K562 (cell line): ENCODE results near the gene GALNT7. TPM values are rescaled to one million over a fixed set of nuclear protein-coding genes. Genes with fewer than 3 reads are reported as not detected.
A peak's percentile ranks its signal among the peaks of the same experiment; 100 is the strongest.

Experiments used
- ARID3A ChIP-seq: IDR thresholded peaks from 2 replicates; pipeline ENCODE4 v1.6.1; 2012; ENCODE audit warnings: low read depth, low read length, improper control_type of control experiment, borderline replicate concordance
- ARNT ChIP-seq, 2 experiments: fragments of 450-650 bp; IDR thresholded peaks; 2 replicates each; pipeline ENCODE4 v1.6.1; 2016; ENCODE audit warnings: mild to moderate bottlenecking in 1 of 2
- CHAMP1 ChIP-seq: fragments of 450-650 bp; IDR thresholded peaks from 2 replicates; pipeline ENCODE4 v1.6.1; 2016; ENCODE audit warnings: mild to moderate bottlenecking
- DACH1 ChIP-seq: fragments of 450-650 bp; IDR thresholded peaks from 2 replicates; pipeline ENCODE4 v1.6.1; 2018; ENCODE audit not compliant: partially characterized antibody
- ESRRA ChIP-seq: fragments of 450-650 bp; IDR thresholded peaks from 2 replicates; pipeline ENCODE4 v1.6.1; 2014; ENCODE audit warnings: low read depth, mild to moderate bottlenecking, moderate library complexity, borderline replicate concordance
- FOXK1 ChIP-seq: sonication (generic); formaldehyde crosslinking; IDR thresholded peaks from 2 replicates; pipeline ENCODE4 v1.8.0; 2022; ENCODE audit warnings: missing genetic modification reagents, mild to moderate bottlenecking, borderline replicate concordance
- HDAC1 ChIP-seq, 2 experiments: fragments of 450-650 bp; IDR thresholded peaks; 2 replicates each; pipeline ENCODE4 v1.6.1; 2016 to 2017; ENCODE audit warnings: inconsistent platforms in 1 of 2, mild to moderate bottlenecking in 1 of 2, moderate library complexity in 1 of 2
- HDAC6 ChIP-seq: IDR thresholded peaks from 2 replicates; pipeline ENCODE4 v1.6.1; 2012; ENCODE audit warnings: low read depth, mild to moderate bottlenecking, control low read depth, inconsistent platforms, low read length, moderate library complexity
- JUNB ChIP-seq: fragments of 450-650 bp; formaldehyde crosslinking; conservative IDR thresholded peaks from 2 replicates; pipeline ENCODE4 v1.4.0; 2020; ENCODE audit warnings: mild to moderate bottlenecking
- KDM1A ChIP-seq, 2 experiments: fragments of 450-650 bp; IDR thresholded peaks; 2 replicates each; pipeline ENCODE4 v1.6.1; 2016; ENCODE audit warnings: mild to moderate bottlenecking in 2 of 2
- MXI1 ChIP-seq: IDR thresholded peaks from 2 replicates; pipeline ENCODE4 v1.6.1; 2011; ENCODE audit warnings: low read depth, mild to moderate bottlenecking, improper control_type of control experiment, low read length
- NR4A1 ChIP-seq, 2 experiments: fragments of 250-450 bp in 1 of 2; fragments of 450-650 bp in 1 of 2; sonication (Bioruptor Pico) in 1 of 2; IDR thresholded peaks; 2 replicates each; pipeline versions ENCODE4 v1.4.0 to v1.6.1; 2016 to 2020; ENCODE audit warnings: mild to moderate bottlenecking in 2 of 2, missing compliant biosample characterization in 1 of 2, missing genetic modification characterization in 1 of 2, moderate library complexity in 1 of 2
- PYGO2 ChIP-seq: fragments of 450-650 bp; IDR thresholded peaks from 2 replicates; pipeline ENCODE4 v1.6.1; 2016; ENCODE audit warnings: mild to moderate bottlenecking, missing genetic modification characterization, moderate library complexity, missing compliant biosample characterization
- RBM34 ChIP-seq: fragments of 200-400 bp; formaldehyde crosslinking; IDR thresholded peaks from 2 replicates; pipeline ENCODE4 v1.6.1; 2018; ENCODE audit warnings: low read length, borderline replicate concordance; ENCODE audit not compliant: insufficient read depth
- TBL1XR1 ChIP-seq, 2 experiments: IDR thresholded peaks; 2 replicates each; pipeline ENCODE4 v1.6.1; 2012; ENCODE audit warnings: improper control_type of control experiment in 2 of 2, low read length in 2 of 2, mild to moderate bottlenecking in 1 of 2
- TCF3 ChIP-seq: sonication (generic); formaldehyde crosslinking; IDR thresholded peaks from 2 replicates; pipeline ENCODE4 v1.4.0; 2020; ENCODE audit warnings: mild to moderate bottlenecking, missing genetic modification reagents
- TEAD4 ChIP-seq, 2 experiments: sonication (generic) in 1 of 2; formaldehyde crosslinking in 1 of 2; IDR thresholded peaks; 2 replicates each; pipeline versions ENCODE4 v1.6.1 to v1.8.0; 2012 to 2022; ENCODE audit warnings: borderline replicate concordance in 1 of 2, inconsistent platforms in 1 of 2, low read length in 1 of 2, mild to moderate bottlenecking in 1 of 2, missing genetic modification reagents in 1 of 2
- ZBTB1 ChIP-seq: sonication (generic); formaldehyde crosslinking; IDR thresholded peaks from 2 replicates; pipeline ENCODE4 v1.8.1; 2023; ENCODE audit warnings: missing genetic modification reagents, low read depth, mild to moderate bottlenecking, borderline replicate concordance
- ZEB2 ChIP-seq: fragments of 450-650 bp; IDR thresholded peaks from 2 replicates; pipeline ENCODE4 v1.6.1; 2016
- ZNF280B ChIP-seq: fragments of 250-450 bp; sonication (Bioruptor Pico); IDR thresholded peaks from 2 replicates; pipeline ENCODE4 v1.5.1; 2021; ENCODE audit warnings: mild to moderate bottlenecking
- polyA plus RNA-seq, 8 experiments: library from polyadenylated mRNA; depleted of rRNA in 4 of 8; stranded (reverse) in 5 of 8; unstranded in 3 of 8; fragments of >200 nt; fragmentation: Nextera tagmentation in 2 of 8; fragmentation: Illumina TruSeq in 1 of 8; extraction: Ambion mirVana in 2 of 8; extraction: Trizol in 1 of 8; gene quantifications; 2 replicates each; pipeline versions ENCODE4 v1.2.1 to v1.2.3, GENCODE V29; 2011 to 2014; ENCODE audit warnings: inconsistent platforms in 1 of 8, missing spikeins in 1 of 8
- total RNA-seq, 7 experiments: library from RNA; depleted of rRNA in 6 of 7; stranded (reverse); fragments of >200 nt in 6 of 7; fragmentation: Illumina TruSeq in 2 of 7; extraction: Trizol in 2 of 7; gene quantifications; 2 replicates each; pipeline versions ENCODE4 v1.2.1 to v1.2.3, GENCODE V29; 2011 to 2021; ENCODE audit warnings: low replicate concordance in 1 of 7

GALNT7 gene
- total and polyA plus RNA-seq, 9 of the 15 experiments (the other 6 are each of a cell fraction or from before 2014, with no cell fraction given): 16.7 to 38.7 (median 31.1) TPM

GRCh38 chr4:173124209-173124865, 44.3 kb upstream of the GALNT7 start (continued):
- TF ChIP-seq ZBTB1 (CRISPR knock-in tag) (no peak), TEAD4 (IDR thresholded peaks at IDR 0.05; ENCODE audit: low read length) (peak; percentile 94), TEAD4 (CRISPR knock-in tag; IDR thresholded peaks at IDR 0.05; ENCODE audit: borderline replicate concordance) (no peak), TBL1XR1 (IDR thresholded peaks at IDR 0.05; ENCODE audit: low read length in 2 of 2) (peak in 1 of 2 experiments; percentile 65; a peak in 2 of 4 replicates), DACH1 (no peak), MXI1 (no peak), HDAC6 (no peak), NR4A1 (CRISPR knock-in tag; IDR thresholded peaks at IDR 0.05) (no peak), NR4A1 (tag; IDR thresholded peaks at IDR 0.05) (no peak), CHAMP1 (peak; percentile 56; the same call in 1 of the 2 replicates), ARNT (IDR thresholded peaks at IDR 0.05) (no peak), HDAC1 (IDR thresholded peaks at IDR 0.05) (peak in 1 of 2 experiments; percentile 38; a peak in 1 of 4 replicates), ZEB2 (peak; percentile 81), ESRRA (peak; percentile 31; the same call in 1 of the 2 replicates), FOXK1 (CRISPR knock-in tag) (no peak), ZNF280B (CRISPR knock-in tag) (no peak), JUNB (CRISPR knock-in tag) (no peak), RBM34 (no peak), PYGO2 (tag) (no peak), TCF3 (CRISPR knock-in tag) (peak; percentile 77), ARID3A (peak; percentile 68; the same call in 1 of the 2 replicates), KDM1A (IDR thresholded peaks at IDR 0.05) (peak; percentile 28 to 49; a peak in 2 of 4 replicates)
